ENCODE measurements around the gene FBLL1.

DNA sequence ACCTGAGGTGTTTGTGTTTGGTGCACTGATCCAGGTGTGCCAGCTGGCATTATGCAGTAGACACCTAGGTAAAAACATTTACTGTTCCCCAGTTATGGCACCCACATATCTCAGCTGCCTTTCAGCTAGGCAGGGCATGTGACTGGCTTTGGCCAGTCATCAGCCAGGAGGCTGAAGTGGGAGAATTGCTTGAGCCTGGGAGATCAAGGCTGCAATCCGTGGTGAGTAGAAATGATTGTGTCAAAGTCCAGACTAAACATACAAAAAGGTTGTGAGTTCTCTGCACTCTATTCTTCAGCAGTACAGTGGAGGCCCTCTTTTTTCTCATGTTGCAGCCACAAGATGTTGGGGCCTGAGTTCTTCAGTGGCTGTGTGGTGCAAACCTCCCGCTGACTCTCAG is 3.2 kb upstream of the FBLL1 start:
- TF ChIP-seq, protein P1, sequence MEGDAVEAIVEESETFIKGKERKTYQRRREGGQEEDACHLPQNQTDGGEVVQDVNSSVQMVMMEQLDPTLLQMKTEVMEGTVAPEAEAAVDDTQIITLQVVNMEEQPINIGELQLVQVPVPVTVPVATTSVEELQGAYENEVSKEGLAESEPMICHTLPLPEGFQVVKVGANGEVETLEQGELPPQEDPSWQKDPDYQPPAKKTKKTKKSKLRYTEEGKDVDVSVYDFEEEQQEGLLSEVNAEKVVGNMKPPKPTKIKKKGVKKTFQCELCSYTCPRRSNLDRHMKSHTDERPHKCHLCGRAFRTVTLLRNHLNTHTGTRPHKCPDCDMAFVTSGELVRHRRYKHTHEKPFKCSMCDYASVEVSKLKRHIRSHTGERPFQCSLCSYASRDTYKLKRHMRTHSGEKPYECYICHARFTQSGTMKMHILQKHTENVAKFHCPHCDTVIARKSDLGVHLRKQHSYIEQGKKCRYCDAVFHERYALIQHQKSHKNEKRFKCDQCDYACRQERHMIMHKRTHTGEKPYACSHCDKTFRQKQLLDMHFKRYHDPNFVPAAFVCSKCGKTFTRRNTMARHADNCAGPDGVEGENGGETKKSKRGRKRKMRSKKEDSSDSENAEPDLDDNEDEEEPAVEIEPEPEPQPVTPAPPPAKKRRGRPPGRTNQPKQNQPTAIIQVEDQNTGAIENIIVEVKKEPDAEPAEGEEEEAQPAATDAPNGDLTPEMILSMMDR (conservative IDR thresholded peaks at IDR 0.05; ENCODE audit: low read depth, low read length): no peak
- TF ChIP-seq EZH2 (IDR thresholded peaks at IDR 0.05; ENCODE audit: borderline replicate concordance, low read depth, low read length, poor library complexity, severe bottlenecking): no peak

All from A673 (cell line).